Gastroesophageal sphincter (tissue), 3 donors: ENCODE results near the gene ANKRD13D.

Experiments used
- CTCF ChIP-seq, 4 experiments: fragments of 200-600 bp in 2 of 4; fragments of 450-650 bp in 2 of 4; sonication (generic) in 1 of 4; IDR thresholded peaks; one replicate each; pipeline ENCODE4 v1.5.1; 2017 to 2019; ENCODE audit warnings: antibody characterized with exemption in 4 of 4, mild to moderate bottlenecking in 2 of 4, moderate library complexity in 2 of 4
- POLR2A ChIP-seq, 2 donors: fragments of 450-650 bp; IDR thresholded peaks; one replicate each; pipeline ENCODE4 v1.6.1; 2017; ENCODE audit warnings: antibody characterized with exemption in 2 of 2, mild to moderate bottlenecking in 2 of 2, moderate library complexity in 1 of 2
- POLR2AphosphoS5 ChIP-seq: sonication (generic); formaldehyde crosslinking; IDR thresholded peaks from one replicate; pipeline ENCODE4 v1.6.1; 2017; ENCODE audit warnings: antibody characterized with exemption

- TF ChIP-seq POLR2A (IDR thresholded peaks at IDR 0.05) (no peak), CTCF (IDR thresholded peaks at IDR 0.05) (no peak), POLR2AphosphoS5 (no peak)
Observed at GRCh38 chr11:67271541-67272284, 17.4 kb upstream of the ANKRD13D start.
